HepG2 (cell line): Measurements from ENCODE around the gene CSTF1. TPM values are rescaled to one million over a fixed set of nuclear protein-coding genes. Genes with fewer than 3 reads are reported as not detected.

Experiments used
- ARNT ChIP-seq: fragments of 450-650 bp; IDR thresholded peaks from 2 replicates; pipeline ENCODE4 v1.6.1; 2017
- ATF7-NPFF ChIP-seq: sonication (generic); formaldehyde crosslinking; IDR thresholded peaks from 2 replicates; pipeline ENCODE4 v1.8.1; 2023; ENCODE audit warnings: mild to moderate bottlenecking, low read depth, missing genetic modification reagents, moderate library complexity
- ATRX ChIP-seq: sonication (generic); formaldehyde crosslinking; IDR thresholded peaks from 2 replicates; pipeline ENCODE4 v1.4.0; 2020; ENCODE audit warnings: missing genetic modification reagents, borderline replicate concordance
- CBX2 ChIP-seq, 2 experiments: fragments of 200-600 bp in 1 of 2; sonication (generic); formaldehyde crosslinking in 1 of 2; IDR thresholded peaks; 2 replicates each; pipeline versions ENCODE4 v1.7.0 to v1.8.1; 2018 to 2022; ENCODE audit warnings: low read depth in 2 of 2, low read length in 1 of 2, mild to moderate bottlenecking in 1 of 2, missing genetic modification reagents in 1 of 2
- CEBPB ChIP-seq: IDR thresholded peaks from 2 replicates; pipeline ENCODE4 v1.6.1; 2011; ENCODE audit warnings: low read depth, low read length, improper control_type of control experiment, borderline replicate concordance
- GATAD1 ChIP-seq: IDR thresholded peaks from 2 replicates; pipeline ENCODE4 v1.6.1; 2016; ENCODE audit warnings: missing genetic modification reagents, missing compliant biosample characterization
- POGZ ChIP-seq: sonication (generic); formaldehyde crosslinking; IDR thresholded peaks from 2 replicates; pipeline ENCODE4 v1.4.0; 2020; ENCODE audit warnings: mild to moderate bottlenecking, missing genetic modification reagents
- POLR2G ChIP-seq: fragments of 200-400 bp; formaldehyde crosslinking; IDR thresholded peaks from 2 replicates; pipeline ENCODE4 v1.6.1; 2018; ENCODE audit warnings: mild to moderate bottlenecking, low read depth, low read length, moderate library complexity
- TBP ChIP-seq: sonication (generic); formaldehyde crosslinking; IDR thresholded peaks from 2 replicates; pipeline ENCODE4 v1.5.0; 2020; ENCODE audit warnings: missing genetic modification reagents
- ZBTB21 ChIP-seq: sonication (generic); formaldehyde crosslinking; IDR thresholded peaks from 2 replicates; pipeline ENCODE4 v1.4.0; 2020; ENCODE audit warnings: missing genetic modification reagents
- ZFX ChIP-seq: sonication (generic); formaldehyde crosslinking; IDR thresholded peaks from 2 replicates; pipeline ENCODE4 v1.4.0; 2020; ENCODE audit warnings: mild to moderate bottlenecking, low read depth, missing genetic modification reagents, moderate library complexity
- ZNF607 ChIP-seq: sonication (generic); formaldehyde crosslinking; IDR thresholded peaks from 2 replicates; pipeline ENCODE4 v1.5.1; 2020; ENCODE audit warnings: missing genetic modification reagents, mild to moderate bottlenecking, borderline replicate concordance
- polyA plus RNA-seq, 8 experiments: library from polyadenylated mRNA; depleted of rRNA in 3 of 8; stranded (reverse) in 7 of 8; unstranded in 1 of 8; fragments of >200 nt; fragmentation: Illumina TruSeq in 4 of 8; extraction: Trizol in 4 of 8; gene quantifications; 2 replicates each; pipeline versions ENCODE4 v1.2.1 to v1.2.3, GENCODE V29; 2011 to 2016; ENCODE audit warnings: low read depth in 4 of 8, missing spikeins in 1 of 8, mixed read lengths in 1 of 8; ENCODE audit not compliant: insufficient read depth in 1 of 8
- total RNA-seq, 5 experiments: library from RNA; depleted of rRNA; stranded (reverse); fragments of >200 nt; fragmentation: Illumina TruSeq; extraction: Trizol; gene quantifications; 2 replicates each; pipeline ENCODE4 v1.2.3, GENCODE V29; 2016; ENCODE audit warnings: low read depth in 1 of 5
- TF ChIP-seq, protein P1 (sequence below): sonication (generic); formaldehyde crosslinking; IDR thresholded peaks from 2 replicates; pipeline ENCODE4 v1.4.0; 2020; ENCODE audit warnings: mild to moderate bottlenecking, missing genetic modification reagents
- TF ChIP-seq, protein P2 (sequence below): sonication (generic); formaldehyde crosslinking; IDR thresholded peaks from 2 replicates; pipeline ENCODE4 v1.4.0; 2020; ENCODE audit warnings: mild to moderate bottlenecking, missing genetic modification reagents
- TF ChIP-seq, protein P3 (sequence below): sonication (generic); formaldehyde crosslinking; IDR thresholded peaks from 2 replicates; pipeline ENCODE4 v1.5.0; 2020; ENCODE audit warnings: missing genetic modification reagents
- TF ChIP-seq, protein P4 (sequence below): sonication (generic); formaldehyde crosslinking; IDR thresholded peaks from 2 replicates; pipeline ENCODE4 v1.4.0; 2020; ENCODE audit warnings: missing genetic modification reagents
- TF ChIP-seq, protein P5 (sequence below): IDR thresholded peaks from 2 replicates; pipeline ENCODE4 v1.6.1; 2016; ENCODE audit warnings: missing compliant biosample characterization, missing genetic modification reagents, borderline replicate concordance

Gene CSTF1
- total and polyA plus RNA-seq, 2 of the 13 experiments (the other 11 are each of a cell fraction or from before 2014, with no cell fraction given) = 70.9 to 100 TPM

DNA sequence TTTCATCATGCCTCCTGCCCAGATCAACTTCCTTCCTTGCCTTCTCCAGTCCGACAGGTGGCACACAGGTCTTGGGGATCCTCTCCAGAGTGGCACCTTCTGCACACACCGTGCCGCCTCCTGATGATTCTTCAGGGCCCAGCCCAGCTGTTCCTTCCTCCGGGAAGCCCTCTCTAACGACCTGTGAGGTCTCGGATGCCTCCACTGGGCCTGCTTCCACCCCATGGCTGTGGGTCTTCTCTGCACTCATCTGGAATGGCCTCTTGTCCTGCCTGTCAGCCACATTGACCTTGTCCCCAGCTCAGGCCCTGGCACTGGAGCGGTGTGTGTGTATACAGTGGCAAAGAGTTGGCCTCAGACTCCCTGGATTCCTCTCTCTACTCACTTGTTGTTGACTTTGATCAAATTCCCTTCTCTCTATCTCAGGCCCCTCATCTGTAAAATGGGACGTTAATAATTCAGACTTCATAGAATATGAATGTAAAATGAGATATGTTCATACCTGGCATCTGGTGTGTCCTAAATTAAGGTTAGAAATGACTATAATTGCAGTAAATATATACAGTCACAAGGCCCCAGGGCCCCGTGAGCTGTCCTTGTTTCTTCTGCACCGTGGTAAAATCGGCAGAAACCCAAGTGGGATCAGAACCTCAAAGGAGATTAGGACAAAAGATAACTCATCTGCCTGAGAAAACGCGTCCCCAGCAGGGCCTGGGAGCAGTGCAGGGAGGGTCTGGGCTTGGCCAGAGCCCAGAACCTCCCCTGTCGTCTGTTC is 32.1 kb upstream of the CSTF1 start (continued):
- TF ChIP-seq ATRX (CRISPR knock-in tag) = no peak
- TF ChIP-seq POGZ (CRISPR knock-in tag) = no peak
- no peak for TF ChIP-seq CBX2 (IDR thresholded peaks at IDR 0.05; ENCODE audit: low read depth, low read length)
- no peak for TF ChIP-seq CBX2 (CRISPR knock-in tag; IDR thresholded peaks at IDR 0.05; ENCODE audit: low read depth)
- TF ChIP-seq, protein P1, sequence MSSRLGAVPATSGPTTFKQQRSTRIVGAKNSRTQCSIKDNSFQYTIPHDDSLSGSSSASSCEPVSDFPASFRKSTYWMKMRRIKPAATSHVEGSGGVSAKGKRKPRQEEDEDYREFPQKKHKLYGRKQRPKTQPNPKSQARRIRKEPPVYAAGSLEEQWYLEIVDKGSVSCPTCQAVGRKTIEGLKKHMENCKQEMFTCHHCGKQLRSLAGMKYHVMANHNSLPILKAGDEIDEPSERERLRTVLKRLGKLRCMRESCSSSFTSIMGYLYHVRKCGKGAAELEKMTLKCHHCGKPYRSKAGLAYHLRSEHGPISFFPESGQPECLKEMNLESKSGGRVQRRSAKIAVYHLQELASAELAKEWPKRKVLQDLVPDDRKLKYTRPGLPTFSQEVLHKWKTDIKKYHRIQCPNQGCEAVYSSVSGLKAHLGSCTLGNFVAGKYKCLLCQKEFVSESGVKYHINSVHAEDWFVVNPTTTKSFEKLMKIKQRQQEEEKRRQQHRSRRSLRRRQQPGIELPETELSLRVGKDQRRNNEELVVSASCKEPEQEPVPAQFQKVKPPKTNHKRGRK (CRISPR knock-in tag) = no peak
- TF ChIP-seq, protein P2, sequence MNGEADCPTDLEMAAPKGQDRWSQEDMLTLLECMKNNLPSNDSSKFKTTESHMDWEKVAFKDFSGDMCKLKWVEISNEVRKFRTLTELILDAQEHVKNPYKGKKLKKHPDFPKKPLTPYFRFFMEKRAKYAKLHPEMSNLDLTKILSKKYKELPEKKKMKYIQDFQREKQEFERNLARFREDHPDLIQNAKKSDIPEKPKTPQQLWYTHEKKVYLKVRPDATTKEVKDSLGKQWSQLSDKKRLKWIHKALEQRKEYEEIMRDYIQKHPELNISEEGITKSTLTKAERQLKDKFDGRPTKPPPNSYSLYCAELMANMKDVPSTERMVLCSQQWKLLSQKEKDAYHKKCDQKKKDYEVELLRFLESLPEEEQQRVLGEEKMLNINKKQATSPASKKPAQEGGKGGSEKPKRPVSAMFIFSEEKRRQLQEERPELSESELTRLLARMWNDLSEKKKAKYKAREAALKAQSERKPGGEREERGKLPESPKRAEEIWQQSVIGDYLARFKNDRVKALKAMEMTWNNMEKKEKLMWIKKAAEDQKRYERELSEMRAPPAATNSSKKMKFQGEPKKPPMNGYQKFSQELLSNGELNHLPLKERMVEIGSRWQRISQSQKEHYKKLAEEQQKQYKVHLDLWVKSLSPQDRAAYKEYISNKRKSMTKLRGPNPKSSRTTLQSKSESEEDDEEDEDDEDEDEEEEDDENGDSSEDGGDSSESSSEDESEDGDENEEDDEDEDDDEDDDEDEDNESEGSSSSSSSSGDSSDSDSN (CRISPR knock-in tag) = peak; percentile 38
- peak; percentile 14; the same call in 1 of the 2 replicates for TF ChIP-seq TBP
- no peak for TF ChIP-seq ATF7-NPFF (CRISPR knock-in tag)
- TF ChIP-seq, protein P3, sequence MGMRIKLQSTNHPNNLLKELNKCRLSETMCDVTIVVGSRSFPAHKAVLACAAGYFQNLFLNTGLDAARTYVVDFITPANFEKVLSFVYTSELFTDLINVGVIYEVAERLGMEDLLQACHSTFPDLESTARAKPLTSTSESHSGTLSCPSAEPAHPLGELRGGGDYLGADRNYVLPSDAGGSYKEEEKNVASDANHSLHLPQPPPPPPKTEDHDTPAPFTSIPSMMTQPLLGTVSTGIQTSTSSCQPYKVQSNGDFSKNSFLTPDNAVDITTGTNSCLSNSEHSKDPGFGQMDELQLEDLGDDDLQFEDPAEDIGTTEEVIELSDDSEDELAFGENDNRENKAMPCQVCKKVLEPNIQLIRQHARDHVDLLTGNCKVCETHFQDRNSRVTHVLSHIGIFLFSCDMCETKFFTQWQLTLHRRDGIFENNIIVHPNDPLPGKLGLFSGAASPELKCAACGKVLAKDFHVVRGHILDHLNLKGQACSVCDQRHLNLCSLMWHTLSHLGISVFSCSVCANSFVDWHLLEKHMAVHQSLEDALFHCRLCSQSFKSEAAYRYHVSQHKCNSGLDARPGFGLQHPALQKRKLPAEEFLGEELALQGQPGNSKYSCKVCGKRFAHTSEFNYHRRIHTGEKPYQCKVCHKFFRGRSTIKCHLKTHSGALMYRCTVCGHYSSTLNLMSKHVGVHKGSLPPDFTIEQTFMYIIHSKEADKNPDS = no peak
- no peak for TF ChIP-seq CEBPB
- no peak for TF ChIP-seq ZBTB21 (CRISPR knock-in tag)
- no peak for TF ChIP-seq ZNF607 (CRISPR knock-in tag)
- TF ChIP-seq, protein P4, sequence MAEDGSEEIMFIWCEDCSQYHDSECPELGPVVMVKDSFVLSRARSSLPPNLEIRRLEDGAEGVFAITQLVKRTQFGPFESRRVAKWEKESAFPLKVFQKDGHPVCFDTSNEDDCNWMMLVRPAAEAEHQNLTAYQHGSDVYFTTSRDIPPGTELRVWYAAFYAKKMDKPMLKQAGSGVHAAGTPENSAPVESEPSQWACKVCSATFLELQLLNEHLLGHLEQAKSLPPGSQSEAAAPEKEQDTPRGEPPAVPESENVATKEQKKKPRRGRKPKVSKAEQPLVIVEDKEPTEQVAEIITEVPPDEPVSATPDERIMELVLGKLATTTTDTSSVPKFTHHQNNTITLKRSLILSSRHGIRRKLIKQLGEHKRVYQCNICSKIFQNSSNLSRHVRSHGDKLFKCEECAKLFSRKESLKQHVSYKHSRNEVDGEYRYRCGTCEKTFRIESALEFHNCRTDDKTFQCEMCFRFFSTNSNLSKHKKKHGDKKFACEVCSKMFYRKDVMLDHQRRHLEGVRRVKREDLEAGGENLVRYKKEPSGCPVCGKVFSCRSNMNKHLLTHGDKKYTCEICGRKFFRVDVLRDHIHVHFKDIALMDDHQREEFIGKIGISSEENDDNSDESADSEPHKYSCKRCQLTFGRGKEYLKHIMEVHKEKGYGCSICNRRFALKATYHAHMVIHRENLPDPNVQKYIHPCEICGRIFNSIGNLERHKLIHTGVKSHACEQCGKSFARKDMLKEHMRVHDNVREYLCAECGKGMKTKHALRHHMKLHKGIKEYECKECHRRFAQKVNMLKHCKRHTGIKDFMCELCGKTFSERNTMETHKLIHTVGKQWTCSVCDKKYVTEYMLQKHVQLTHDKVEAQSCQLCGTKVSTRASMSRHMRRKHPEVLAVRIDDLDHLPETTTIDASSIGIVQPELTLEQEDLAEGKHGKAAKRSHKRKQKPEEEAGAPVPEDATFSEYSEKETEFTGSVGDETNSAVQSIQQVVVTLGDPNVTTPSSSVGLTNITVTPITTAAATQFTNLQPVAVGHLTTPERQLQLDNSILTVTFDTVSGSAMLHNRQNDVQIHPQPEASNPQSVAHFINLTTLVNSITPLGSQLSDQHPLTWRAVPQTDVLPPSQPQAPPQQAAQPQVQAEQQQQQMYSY (CRISPR knock-in tag) = 0 out of 2 replicates have a peak, but pooled peaks have one; percentile 56
- TF ChIP-seq GATAD1 (CRISPR knock-in tag) = 0 out of 2 replicates have a peak, but pooled peaks have one; percentile 16
- peak; percentile 32 for TF ChIP-seq POLR2G
- TF ChIP-seq ARNT = no peak
- TF ChIP-seq, protein P5, sequence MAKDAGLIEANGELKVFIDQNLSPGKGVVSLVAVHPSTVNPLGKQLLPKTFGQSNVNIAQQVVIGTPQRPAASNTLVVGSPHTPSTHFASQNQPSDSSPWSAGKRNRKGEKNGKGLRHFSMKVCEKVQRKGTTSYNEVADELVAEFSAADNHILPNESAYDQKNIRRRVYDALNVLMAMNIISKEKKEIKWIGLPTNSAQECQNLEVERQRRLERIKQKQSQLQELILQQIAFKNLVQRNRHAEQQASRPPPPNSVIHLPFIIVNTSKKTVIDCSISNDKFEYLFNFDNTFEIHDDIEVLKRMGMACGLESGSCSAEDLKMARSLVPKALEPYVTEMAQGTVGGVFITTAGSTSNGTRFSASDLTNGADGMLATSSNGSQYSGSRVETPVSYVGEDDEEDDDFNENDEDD (CRISPR knock-in tag) = peak; percentile 28; the same call in 1 of the 2 replicates
- TF ChIP-seq ZFX = peak; percentile 91
